NCI-H524 (cell line): Measurements from ENCODE around the gene TCL1B.
"Not testable (repeated sequence)": the region's sequence is repeated elsewhere in the genome, so short reads cannot be mapped to it uniquely, and the experiment has no call there.

Source experiments
- DNase-seq, 2 experiments: peaks; one replicate each; lab custom pipeline; 2025; lab: John Stamatoyannopoulos, UW

The TCL1B gene

DNA sequence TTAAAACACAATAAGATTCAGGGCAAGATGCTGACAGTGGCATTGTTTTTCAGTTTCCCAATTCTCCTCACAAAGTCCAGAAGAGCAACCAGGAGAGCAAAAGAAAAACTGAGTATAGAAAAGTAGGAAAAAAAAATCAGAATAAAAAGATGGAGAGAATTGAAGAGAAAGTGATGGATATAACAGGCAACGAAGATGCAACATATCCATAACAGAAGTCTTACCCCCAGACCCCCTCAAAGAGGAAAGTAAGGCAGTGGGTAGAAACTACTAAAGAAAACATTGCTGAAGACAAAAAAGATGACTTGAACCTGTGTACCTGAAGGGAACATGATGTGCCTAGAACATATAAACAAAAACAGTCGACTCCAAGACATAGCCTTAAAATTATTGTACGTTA, 17.1 kb downstream of the TCL1B start:
- no peak for DNase-seq

DNA sequence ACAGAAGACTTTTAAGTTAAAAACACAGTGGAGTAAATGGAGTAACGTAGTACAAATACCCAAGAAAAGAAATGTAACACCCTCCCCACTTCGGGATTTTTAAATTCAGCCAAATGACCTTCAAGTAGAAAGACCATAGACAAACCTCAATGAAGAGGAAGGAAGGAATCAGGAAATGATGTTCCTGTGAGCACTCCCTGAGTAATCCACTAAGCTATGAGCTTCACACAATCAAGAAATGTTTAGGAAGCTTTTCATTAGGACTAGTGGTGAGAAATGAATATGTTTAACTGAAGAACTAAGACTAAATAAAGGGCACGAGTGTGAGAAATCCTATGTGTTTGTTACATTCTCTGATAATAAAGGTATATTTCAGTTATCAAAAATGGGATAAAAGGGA, 17.6 kb downstream of the TCL1B start:
- DNase-seq = no peak

GRCh38 chr14:95705518-95705917, 19.3 kb downstream of the TCL1B start:
- DNase-seq = no peak

GRCh38 chr14:95707327-95707726, 21.1 kb downstream of the TCL1B start:
- no peak for DNase-seq

GRCh38 chr14:95710106-95710505, 23.9 kb downstream of the TCL1B start:
- no peak for DNase-seq

GRCh38 chr14:95711476-95712176, 25.4 kb downstream of the TCL1B start:
- DNase-seq = no peak

GRCh38 chr14:95712398-95712797, 26.2 kb downstream of the TCL1B start:
- no peak for DNase-seq

DNA sequence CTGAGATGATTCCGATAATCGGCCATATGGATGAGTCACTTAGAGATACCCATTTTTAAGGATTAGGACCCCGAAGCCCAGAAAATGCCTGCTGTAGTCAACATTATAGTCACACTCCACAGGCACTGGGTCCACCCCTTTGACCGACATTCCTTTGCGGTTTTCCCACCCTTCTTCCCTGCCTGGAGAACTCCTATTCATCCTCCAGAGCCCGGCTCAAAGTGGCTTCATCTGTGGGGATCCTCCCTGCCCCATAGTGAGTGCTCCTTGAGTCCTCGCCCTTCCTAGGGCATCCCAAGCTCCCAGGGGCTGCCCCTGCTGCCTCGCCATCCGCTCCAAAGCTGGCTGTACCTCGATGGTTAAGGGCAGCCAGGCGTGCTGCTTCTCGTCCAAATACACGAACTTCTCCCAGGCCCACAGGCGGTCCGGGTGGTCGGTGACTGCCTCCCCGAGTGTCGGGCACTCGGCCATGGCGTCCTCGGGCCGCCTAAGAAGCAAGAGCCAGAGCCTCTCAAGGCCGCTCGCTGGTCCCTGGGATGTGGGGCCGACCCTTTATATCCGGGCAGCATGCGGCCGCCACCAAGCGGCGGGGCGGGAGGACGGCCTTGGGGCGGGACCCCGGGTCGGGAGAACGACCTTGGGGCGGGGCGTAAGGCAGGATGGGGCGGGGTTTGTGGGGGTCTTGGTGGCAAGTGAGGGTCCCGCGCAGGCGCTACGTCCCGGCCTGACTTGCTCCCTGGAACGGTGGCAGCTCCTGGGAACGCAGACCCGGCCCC, 27.6 kb downstream of the TCL1B start, which contains the start of gene TCL1A:
Gene TCL1A (minus strand): TSS at position 530 of the 776 bp plus-strand sequence. CDS start 59 bp downstream, at position 471.
- DNase-seq = no peak

DNA sequence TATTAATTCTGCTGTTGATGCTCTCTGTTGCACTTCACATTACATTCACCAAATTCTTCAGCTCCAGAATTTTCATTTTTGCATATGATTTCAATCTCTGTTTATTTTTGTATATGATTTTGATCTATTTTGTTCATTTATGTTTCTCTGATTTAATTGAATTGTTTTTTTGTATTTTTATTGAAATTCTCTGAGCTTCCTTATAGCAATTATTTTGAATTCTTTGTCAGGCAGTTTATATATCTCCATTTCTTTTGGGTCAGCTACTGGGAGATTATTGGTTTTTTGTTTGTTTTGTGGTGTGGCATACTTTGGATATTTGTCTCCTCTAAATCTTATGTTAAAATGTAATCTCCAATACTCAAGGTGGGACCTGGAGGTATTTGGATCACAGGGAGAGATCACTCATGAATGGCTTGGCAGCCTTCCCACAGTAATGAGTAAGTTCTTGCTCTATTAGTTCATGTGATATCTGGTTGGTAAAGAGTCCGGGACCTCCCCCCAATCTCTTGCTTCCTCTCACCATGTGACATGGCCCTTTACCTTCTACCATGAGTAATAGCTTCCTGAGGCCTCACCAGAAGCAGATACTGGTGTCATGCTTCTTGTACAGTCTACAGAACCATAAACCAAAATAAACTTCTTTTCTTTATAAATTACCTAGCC, 36.4 kb downstream of the TCL1B start:
- no peak for DNase-seq

- no peak for DNase-seq
These were observed 39.6 kb downstream of the TCL1B start for GRCh38 chr14:95725685-95726336.

DNA sequence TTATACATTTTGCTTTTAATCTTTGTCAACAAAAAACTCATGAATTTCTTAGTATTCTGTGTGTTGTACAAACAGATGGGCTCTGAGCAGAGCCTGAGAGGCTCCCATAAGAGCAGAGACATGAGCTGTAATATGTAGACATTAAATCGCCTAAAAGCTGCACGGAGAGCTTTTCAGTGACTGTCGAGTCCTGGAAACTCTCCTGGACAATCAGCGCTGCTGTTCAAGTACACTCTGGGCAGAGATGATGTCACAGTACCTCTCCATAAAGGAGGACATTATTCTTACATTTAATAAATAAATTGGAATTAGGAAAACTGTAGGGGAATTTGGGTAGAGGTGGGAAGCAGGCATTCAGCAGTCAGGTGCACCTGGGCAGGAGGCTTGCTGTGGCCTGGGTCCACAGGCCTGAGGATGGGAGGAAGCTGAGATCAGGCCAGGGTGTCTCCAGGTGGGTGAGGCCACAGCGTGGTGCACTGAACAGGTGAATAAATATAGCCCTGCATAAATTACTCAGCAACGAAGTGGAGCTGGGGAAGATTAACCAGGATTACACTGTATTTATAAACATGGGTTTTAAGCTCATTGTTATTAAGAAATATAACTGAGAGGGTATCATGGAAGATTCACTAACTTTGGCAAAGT, 41.0 kb downstream of the TCL1B start:
- no peak for DNase-seq

- DNase-seq = not testable (repeated sequence)
These were observed 43.3 kb downstream of the TCL1B start for GRCh38 chr14:95729402-95730028.

DNA sequence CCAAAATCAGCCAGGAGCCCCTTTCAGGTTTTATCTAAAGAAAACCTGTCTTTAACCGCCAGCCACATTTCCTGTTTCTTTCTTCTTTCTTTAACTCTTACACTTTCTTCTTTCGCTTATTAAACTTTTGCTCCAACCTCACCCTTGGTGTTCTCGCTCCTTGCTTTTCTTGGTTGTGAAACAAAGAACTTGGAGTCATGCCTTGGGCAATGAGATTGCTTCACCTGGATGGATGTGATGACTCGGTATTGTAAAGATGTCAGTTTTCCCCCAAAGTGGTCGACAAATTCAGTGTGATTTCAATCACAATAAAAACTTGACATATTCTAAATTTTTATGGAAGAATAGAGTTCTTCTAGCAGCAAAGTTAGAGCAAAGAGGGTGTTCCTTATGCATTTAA, 43.9 kb downstream of the TCL1B start:
- no peak for DNase-seq

DNA sequence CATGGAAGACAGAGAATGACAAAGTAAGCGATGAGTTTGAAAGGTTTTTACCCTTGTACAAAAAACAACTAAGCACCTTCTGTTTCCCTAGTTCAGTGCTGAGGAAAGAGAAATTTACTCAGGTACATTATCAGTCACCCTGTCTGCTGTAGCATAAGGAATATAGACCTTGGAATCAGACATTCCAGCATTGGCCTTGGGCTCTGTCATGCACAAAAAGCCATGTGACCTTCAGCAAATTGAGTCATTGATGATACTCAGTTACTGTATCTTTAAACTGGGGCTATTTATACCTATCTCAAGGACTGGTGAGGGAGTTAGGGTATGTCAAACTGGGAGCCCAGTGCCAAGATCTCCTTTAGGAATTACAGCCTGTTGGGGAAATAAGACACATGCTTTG, 47.0 kb downstream of the TCL1B start:
- DNase-seq = no peak

DNA sequence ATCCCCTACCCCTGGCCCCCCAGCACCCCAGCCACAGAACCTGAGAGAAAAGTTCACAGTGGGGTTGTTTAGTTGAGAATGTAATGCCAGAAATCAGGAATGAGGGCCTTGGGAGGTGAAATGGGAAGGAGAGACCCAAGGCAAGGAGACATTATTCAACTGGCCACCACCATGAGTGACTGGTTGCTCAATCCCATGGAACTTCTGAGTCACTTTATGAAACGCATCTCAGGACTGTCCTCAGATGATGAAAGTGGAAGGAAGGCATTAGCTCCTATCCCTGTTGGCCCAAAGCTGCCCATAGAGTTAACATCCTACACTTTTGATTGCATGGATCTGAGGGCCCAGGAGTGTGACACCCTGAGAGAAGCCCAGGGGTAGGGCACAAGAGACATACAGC, 53.1 kb downstream of the TCL1B start:
- no peak for DNase-seq

GRCh38 chr14:95741038-95741490, 54.8 kb downstream of the TCL1B start:
- DNase-seq = peak in 1 of 2 experiments; percentile 44

GRCh38 chr14:95741781-95742180, 55.6 kb downstream of the TCL1B start:
- DNase-seq = no peak
